DOHH2 (cell line): ENCODE measurements around the gene CWC27.

ENCODE experiments used
- H3F3A ChIP-seq: fragments of 200-600 bp; sonication (generic), shearing (Covaris generic); 2 replicates; pipeline ENCODE4 v1.6.0; 2016; ENCODE audit warnings: antibody characterized with exemption, mild to moderate bottlenecking; ENCODE audit not compliant: control insufficient read depth, insufficient read depth
- H3K27ac ChIP-seq: fragments of 200-600 bp; sonication (generic); 2 replicates; pipeline ENCODE4 v1.5.1; 2014; ENCODE audit warnings: low read depth, mild to moderate bottlenecking, low read length, moderate library complexity
- H3K27me3 ChIP-seq: fragments of 200-600 bp; sonication (generic); 2 replicates; pipeline ENCODE4 v1.6.1; 2014; ENCODE audit warnings: mild to moderate bottlenecking, low read length, mixed read lengths; ENCODE audit not compliant: control insufficient read depth
- H3K36me3 ChIP-seq: fragments of 200-600 bp; sonication (generic); 2 replicates; pipeline ENCODE4 v1.6.1; 2014; ENCODE audit warnings: mild to moderate bottlenecking, low read length, moderate library complexity, mixed read lengths; ENCODE audit not compliant: control insufficient read depth
- H3K4me1 ChIP-seq: fragments of 200-600 bp; sonication (generic); 2 replicates; pipeline ENCODE4 v1.6.1; 2014; ENCODE audit warnings: mild to moderate bottlenecking, low read length, mixed read lengths; ENCODE audit not compliant: control insufficient read depth
- H3K4me2 ChIP-seq: fragments of 200-600 bp; sonication (generic); 2 replicates; pipeline ENCODE4 v1.6.0; 2014; ENCODE audit warnings: mild to moderate bottlenecking, low read length, moderate library complexity
- H3K4me3 ChIP-seq: fragments of 200-600 bp; sonication (generic); 2 replicates; pipeline ENCODE4 v1.5.1; 2014; ENCODE audit warnings: mild to moderate bottlenecking, low read length, mixed read lengths
- H3K79me2 ChIP-seq: fragments of 200-600 bp; sonication (generic); 2 replicates; pipeline ENCODE4 v1.6.1; 2014; ENCODE audit warnings: mild to moderate bottlenecking, low read length, mixed read lengths; ENCODE audit not compliant: control insufficient read depth
- H3K9me2 ChIP-seq: fragments of 200-600 bp; sonication (generic); replicated peaks from 2 replicates; pipeline ENCODE4 v1.6.1; 2014; ENCODE audit warnings: mild to moderate bottlenecking, low read length, mixed read lengths; ENCODE audit not compliant: control insufficient read depth
- H3K9me3 ChIP-seq: fragments of 200-600 bp; sonication (generic); 2 replicates; pipeline ENCODE4 v1.6.1; 2014; ENCODE audit warnings: antibody characterized with exemption, low read length, mixed read lengths; ENCODE audit not compliant: control insufficient read depth, insufficient read depth
- H4K20me1 ChIP-seq: fragments of 200-600 bp; sonication (generic); 2 replicates; pipeline ENCODE4 v1.6.0; 2014; ENCODE audit warnings: low read depth, mild to moderate bottlenecking, antibody characterized with exemption, low read length, moderate library complexity; ENCODE audit not compliant: control insufficient read depth, insufficient read depth
- CTCF ChIP-seq: fragments of 200-600 bp; sonication (generic); IDR thresholded peaks from one replicate; pipeline ENCODE4 v1.5.1; 2014; ENCODE audit warnings: antibody characterized with exemption, mild to moderate bottlenecking, low read depth, low read length; ENCODE audit not compliant: poor library complexity, severe bottlenecking
- EZH2phosphoT487 ChIP-seq: fragments of 200-600 bp; sonication (generic); IDR thresholded peaks from 2 replicates; pipeline ENCODE4 v1.6.1; 2017; ENCODE audit warnings: borderline replicate concordance, mild to moderate bottlenecking, antibody characterized with exemption, low read length, moderate library complexity, mixed read lengths

CWC27 gene

GRCh38 chr5:65061974-65062353 is 293.2 kb downstream of the CWC27 start:
- Histone ChIP-seq H3K4me3 (peak overlapping the region; percentile 32), H3K79me2 (no peaks in the 10 kb centered on the region), H3K27ac (peak overlapping the region; percentile 31; the same call in 1 of the 2 replicates), H3K36me3 (0 out of 2 replicates have a peak, but pooled peaks cover 3% of the 10 kb centered on the region), H3K9me2 (no peaks in the 10 kb centered on the region), H3K27me3 (no peaks in the 10 kb centered on the region), H4K20me1 (no peaks in the 10 kb centered on the region), H3K9me3 (no peaks in the 10 kb centered on the region), H3K4me2 (peak overlapping the region; percentile 61), H3K4me1 (peaks cover 51% of the 10 kb centered on the region), H3F3A (no peaks in the 10 kb centered on the region)
- TF ChIP-seq CTCF (no peak), EZH2phosphoT487 (no peak)

- Histone ChIP-seq H3K27me3 (no peaks in the 10 kb centered on the region), H3K27ac (no peak overlapping the region), H3K9me3 (no peaks in the 10 kb centered on the region), H4K20me1 (no peaks in the 10 kb centered on the region), H3K4me3 (no peak overlapping the region), H3F3A (no peaks in the 10 kb centered on the region), H3K4me1 (peaks cover 51% of the 10 kb centered on the region), H3K4me2 (peak overlapping the region; percentile 61), H3K36me3 (0 out of 2 replicates have a peak, but pooled peaks cover 3% of the 10 kb centered on the region), H3K9me2 (no peaks in the 10 kb centered on the region), H3K79me2 (no peaks in the 10 kb centered on the region)
- TF ChIP-seq EZH2phosphoT487 (no peak), CTCF (no peak)
Observed at GRCh38 chr5:65062469-65063083, 293.8 kb downstream of the CWC27 start.

- H3K27ac ChIP-seq, result no peak overlapping the region
- no peak overlapping the region for H3K4me2 ChIP-seq
- H3F3A ChIP-seq, result no peaks in the 10 kb centered on the region
- H3K4me3 ChIP-seq, result no peak overlapping the region
- H3K9me3 ChIP-seq, result no peaks in the 10 kb centered on the region
- TF ChIP-seq CTCF (no peak), EZH2phosphoT487 (no peak)
- H4K20me1 ChIP-seq, result no peaks in the 10 kb centered on the region
- H3K79me2 ChIP-seq, result no peaks in the 10 kb centered on the region
- no peaks in the 10 kb centered on the region for H3K27me3 ChIP-seq
- peaks cover 59% of the 10 kb centered on the region for H3K4me1 ChIP-seq
- 0 out of 2 replicates have a peak, but pooled peaks cover 3% of the 10 kb centered on the region for H3K36me3 ChIP-seq
- no peaks in the 10 kb centered on the region for H3K9me2 ChIP-seq
Observed at GRCh38 chr5:65065001-65065511, 296.3 kb downstream of the CWC27 start.
